ENCODE results near the gene ZNF384. TPM values are rescaled to one million over a fixed set of nuclear protein-coding genes. Genes with fewer than 3 reads are reported as not detected.
A peak's percentile ranks its signal among the peaks of the same experiment; 100 is the strongest.

The ZNF384 gene
- total and polyA plus RNA-seq, 2 of the 8 experiments (the other 6 are each of a cell fraction or from before 2014, with no cell fraction given): 59.0 to 59.6 TPM

DNA sequence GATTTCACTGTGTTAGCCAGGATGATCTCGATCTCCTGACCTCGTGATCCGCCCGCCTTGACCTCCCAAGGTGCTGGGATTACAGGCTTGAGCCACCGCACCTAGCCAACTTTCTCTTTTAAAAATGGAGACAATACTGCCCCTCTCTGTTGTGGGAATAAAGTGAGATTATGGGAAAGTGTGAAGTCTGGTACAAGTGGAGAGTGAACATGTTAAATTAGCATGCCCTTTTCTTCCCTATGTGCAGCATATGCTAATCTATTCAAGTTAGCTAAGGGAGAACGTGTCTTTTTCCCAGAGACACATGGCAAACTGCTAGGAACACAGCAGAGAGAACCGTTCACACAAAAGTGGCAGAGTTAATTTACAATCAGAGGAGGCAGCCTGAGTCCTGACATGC, 36.2 kb upstream of the ZNF384 start:
- Histone ChIP-seq H3K14ac (ENCODE audit: insufficient read length) (no peak overlapping the region), H3K27ac (ENCODE audit: low read depth, low read length) (no peak overlapping the region), H2BK20ac (ENCODE audit: low read length) (no peak overlapping the region), H3K79me2 (ENCODE audit: control insufficient read depth in 1 of 2, insufficient read depth in 2 of 2, low read length in 2 of 2) (peaks cover 0 to 3% of the 10 kb centered on the region in 2 experiments; a peak in 1 of 4 replicates), H3K4me2 (ENCODE audit: insufficient read depth in 1 of 2, low read depth in 2 of 2, low read length in 2 of 2) (peak overlapping the region in 1 of 2 experiments; percentile 79; a peak in 1 of 4 replicates), H3K4me3 (ENCODE audit: extremely low read depth in 1 of 4, insufficient read depth in 2 of 4, low read depth in 3 of 4, low read length in 4 of 4) (no peak overlapping the region), H3K23me2 (ENCODE audit: low read depth, low read length) (peaks cover 8% of the 10 kb centered on the region), H3K36me3 (ENCODE audit: control insufficient read depth in 2 of 4, insufficient read depth in 4 of 4, low read length in 3 of 4) (peaks cover 0 to 18% (median 15%) of the 10 kb centered on the region in 4 experiments; a peak in 6 of 8 replicates), H3K79me1 (ENCODE audit: low read depth, low read length) (peaks cover 2% of the 10 kb centered on the region; the same call in 1 of the 2 replicates), H3K9me3 (ENCODE audit: insufficient read depth in 2 of 2, low read depth in 1 of 2, low read length in 1 of 2) (no peaks in the 10 kb centered on the region), H2AFZ (ENCODE audit: low read length) (no peak overlapping the region), H4K5ac (ENCODE audit: insufficient read length, low read depth, low read length) (no peak overlapping the region), H3K9ac (replicated peaks in 1 of 4; ENCODE audit: extremely low read depth in 1 of 4, low read depth in 3 of 4, low read length in 3 of 4) (no peak overlapping the region), H3K27me3 (replicated peaks in 1 of 4; ENCODE audit: control insufficient read depth in 3 of 4, extremely low read depth in 1 of 4, insufficient read depth in 3 of 4, low read length in 3 of 4) (no peaks in the 10 kb centered on the region; a peak in 2 of 7 replicates), H3K56ac (replicated peaks; ENCODE audit: insufficient read length, low read depth, low read length) (no peak overlapping the region), H4K91ac (replicated peaks; ENCODE audit: insufficient read length, low read length) (no peak overlapping the region), H3K18ac (ENCODE audit: extremely low read depth, low read length) (no peak overlapping the region), H2AK5ac (ENCODE audit: low read depth, low read length) (no peak overlapping the region), H4K20me1 (replicated peaks in 1 of 2; ENCODE audit: control insufficient read depth in 1 of 2, insufficient read depth in 2 of 2, low read length in 2 of 2) (no peaks in the 10 kb centered on the region), H3K4me1 (replicated peaks in 1 of 4; ENCODE audit: control insufficient read depth in 3 of 4, insufficient read depth in 4 of 4, low read length in 3 of 4) (peaks cover 0 to 2% (median under 1%) of the 10 kb centered on the region in 4 experiments; a peak in 3 of 7 replicates), H2BK15ac (ENCODE audit: low read length) (no peak overlapping the region), H3K4ac (replicated peaks; ENCODE audit: insufficient read length, low read depth, low read length) (no peak overlapping the region), H2BK5ac (ENCODE audit: low read depth, low read length) (no peak overlapping the region), H3K23ac (ENCODE audit: insufficient read length) (no peak overlapping the region), H2BK120ac (replicated peaks; ENCODE audit: low read depth, low read length) (no peak overlapping the region), H2BK12ac (ENCODE audit: low read depth, low read length) (no peak overlapping the region), H4K8ac (ENCODE audit: extremely low read depth, insufficient read depth, low read length) (no peak overlapping the region)
- CTCF ChIA-PET (ENCODE audit: partially characterized antibody): interaction anchor here (0.7 to 3.9 kb wide), 9 partner anchors 11 to 106 kb away, joined by 3 to 20 read pairs (median 6); partner anchors contain the start of gene MLF2
- DNase-seq (ENCODE audit: low read depth in 1 of 2, low spot score in 2 of 2) (no peak), FAIRE-seq (no peak)
- 90% methylated on average over 7 of the region's 7 CpGs; no CpG with 5 or more reads in 1 of the 2 experiments for WGBS, 2 experiments (ENCODE audit: extremely low coverage in 1 of 2, insufficient coverage in 1 of 2, insufficient read length in 1 of 2, insufficient replicate concordance in 2 of 2, low coverage in 1 of 2, low lambda C conversion rate in 2 of 2, missing lambda C conversion rate in 1 of 2)
- POLR2A ChIA-PET (ENCODE audit: partially characterized antibody): interaction anchor here (0.8 to 4.8 kb wide), 5 partner anchors 11 to 126 kb away, joined by 3 to 25 read pairs (median 5); partner anchors contain the start of genes CDCA3, MLF2 and USP5
- TF ChIP-seq NRF1 (IDR thresholded peaks at IDR 0.05; ENCODE audit: low read depth, low read length): no peak
- no peak for TF ChIP-seq SIN3A (conservative IDR thresholded peaks at IDR 0.05 in 1 of 2, IDR thresholded peaks at IDR 0.05 in 1 of 2; ENCODE audit: low read depth in 1 of 2, low read length in 2 of 2)
- no peak for TF ChIP-seq CBX8 (IDR thresholded peaks at IDR 0.05; ENCODE audit: borderline replicate concordance, low read depth, low read length)
- TF ChIP-seq SIRT6 (IDR thresholded peaks at IDR 0.05; ENCODE audit: low read length): no peak
- TF ChIP-seq KDM1A (IDR thresholded peaks at IDR 0.05; ENCODE audit: borderline replicate concordance, low read length): no peak
- TF ChIP-seq, protein P1, sequence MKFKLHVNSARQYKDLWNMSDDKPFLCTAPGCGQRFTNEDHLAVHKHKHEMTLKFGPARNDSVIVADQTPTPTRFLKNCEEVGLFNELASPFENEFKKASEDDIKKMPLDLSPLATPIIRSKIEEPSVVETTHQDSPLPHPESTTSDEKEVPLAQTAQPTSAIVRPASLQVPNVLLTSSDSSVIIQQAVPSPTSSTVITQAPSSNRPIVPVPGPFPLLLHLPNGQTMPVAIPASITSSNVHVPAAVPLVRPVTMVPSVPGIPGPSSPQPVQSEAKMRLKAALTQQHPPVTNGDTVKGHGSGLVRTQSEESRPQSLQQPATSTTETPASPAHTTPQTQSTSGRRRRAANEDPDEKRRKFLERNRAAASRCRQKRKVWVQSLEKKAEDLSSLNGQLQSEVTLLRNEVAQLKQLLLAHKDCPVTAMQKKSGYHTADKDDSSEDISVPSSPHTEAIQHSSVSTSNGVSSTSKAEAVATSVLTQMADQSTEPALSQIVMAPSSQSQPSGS (IDR thresholded peaks at IDR 0.05; ENCODE audit: low read length): no peak
- TF ChIP-seq CHD1 (IDR thresholded peaks at IDR 0.05; ENCODE audit: low read depth, low read length): no peak
- no peak for TF ChIP-seq CREB1 (IDR thresholded peaks at IDR 0.05)
- TF ChIP-seq ATF3 (IDR thresholded peaks at IDR 0.05; ENCODE audit: insufficient read depth, low read depth, low read length): no peak

Measured in H1 (cell line).